ENCODE measurements around the gene NHSL1.

The NHSL1 gene

DNA sequence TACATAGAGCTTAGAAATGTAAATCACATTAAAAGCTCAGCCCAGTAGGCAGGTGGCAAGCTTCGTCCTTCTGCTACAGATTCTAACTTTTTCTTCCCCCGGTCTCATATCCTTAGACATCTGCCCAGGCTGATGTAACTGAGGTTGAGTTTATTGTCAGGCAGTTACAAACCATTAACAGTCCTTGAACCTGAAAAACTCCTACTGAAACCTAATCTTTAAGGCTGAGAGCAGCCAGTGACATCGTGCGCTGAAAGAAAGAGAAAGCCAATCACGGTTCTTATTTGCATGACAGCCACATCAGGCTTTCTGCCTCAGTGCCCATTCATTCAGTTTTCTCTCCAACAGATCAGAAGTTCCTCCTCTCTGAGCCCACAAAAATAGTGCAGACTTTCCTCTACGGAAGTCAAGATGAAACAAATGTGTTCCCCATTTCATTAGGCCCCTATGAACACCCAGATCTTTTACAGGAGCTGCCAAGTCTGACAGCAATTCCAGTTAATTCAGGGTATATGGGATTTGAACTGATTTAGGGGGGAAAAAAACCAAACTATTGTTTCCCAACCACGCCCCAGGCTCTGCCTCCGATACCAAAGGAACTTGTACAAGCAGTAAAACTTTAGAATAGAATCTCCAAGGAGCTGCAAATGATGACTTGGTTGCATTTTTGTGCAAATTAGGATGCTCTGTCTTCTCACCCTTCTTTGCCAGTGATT is at the start of gene NHSL1:
TSS of gene NHSL1 (minus strand) at position 192 of the 716 bp plus-strand sequence. CDS start 204 bp downstream, outside the sequence.
- peak; percentile 57 for DNase-seq

- no peak for DNase-seq
Measured at GRCh38 chr6:138546733-138547185, 47.5 kb upstream of the NHSL1 start.

DNA sequence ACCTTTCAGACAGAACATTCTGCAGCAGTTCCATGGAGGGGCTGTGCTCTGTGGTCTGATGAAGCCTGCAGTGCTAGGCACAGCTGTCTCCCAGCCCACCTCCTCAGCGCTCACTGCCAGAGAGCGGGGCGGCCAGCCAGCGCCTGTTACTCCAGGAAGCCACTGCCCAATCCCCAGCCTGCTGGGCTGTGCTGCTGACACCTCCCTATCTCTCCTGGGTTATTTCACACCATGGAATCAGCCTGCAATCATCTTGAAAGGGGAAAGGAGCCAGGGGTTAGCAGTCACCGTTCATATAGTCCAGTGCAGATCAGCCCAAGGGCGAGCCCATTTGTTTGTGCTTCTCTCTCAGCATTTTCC is 46.3 kb upstream of the NHSL1 start:
- DNase-seq: no peak

GRCh38 chr6:138544501-138544900 is 45.2 kb upstream of the NHSL1 start:
- no peak for DNase-seq

GRCh38 chr6:138543657-138544056 is 44.4 kb upstream of the NHSL1 start:
- no peak for DNase-seq

GRCh38 chr6:138541823-138542481 is 42.7 kb upstream of the NHSL1 start:
- DNase-seq: no peak

- DNase-seq: no peak
Measured at GRCh38 chr6:138540468-138540867, 41.2 kb upstream of the NHSL1 start.

DNA sequence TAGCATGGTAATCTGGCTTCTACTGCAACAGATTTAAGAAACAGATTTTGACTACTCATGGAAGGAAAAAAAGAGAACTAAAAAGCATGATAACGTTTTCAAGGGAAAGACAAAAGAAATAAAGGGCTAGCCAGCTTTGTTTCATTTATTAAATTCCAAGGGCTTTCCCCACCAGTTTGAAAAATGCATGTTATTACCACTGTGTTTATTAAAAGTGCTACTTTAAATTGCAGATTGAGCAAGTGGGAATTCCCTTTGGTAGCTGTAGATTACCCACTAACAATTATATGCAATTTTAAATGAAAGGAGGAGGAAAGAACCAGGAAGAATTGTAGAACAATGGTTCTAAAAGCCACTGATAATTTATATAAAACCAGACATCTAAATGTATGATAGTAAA is 40.6 kb upstream of the NHSL1 start:
- peak; percentile 25 for DNase-seq

- DNase-seq: no peak
Measured at GRCh38 chr6:138538390-138539031, 39.2 kb upstream of the NHSL1 start.

DNA sequence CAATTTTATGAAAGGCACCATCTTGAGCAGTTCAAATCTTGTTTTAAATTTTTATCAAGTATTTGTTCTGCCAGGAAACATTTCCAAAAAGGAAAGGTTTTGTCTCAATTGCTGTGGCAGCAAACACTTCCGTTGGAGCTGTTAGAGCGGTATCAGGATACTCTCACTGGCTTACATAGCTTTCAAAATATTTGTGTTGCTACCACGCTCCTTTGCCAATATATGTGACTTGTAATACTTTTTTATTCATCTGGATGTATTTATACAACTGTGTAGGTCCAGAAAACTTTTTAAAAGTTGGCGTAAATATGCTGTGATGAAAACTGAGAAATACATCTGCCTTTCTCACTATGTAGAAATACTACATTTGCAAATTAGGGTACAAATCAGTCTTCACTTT is 37.8 kb upstream of the NHSL1 start:
- DNase-seq: no peak

DNA sequence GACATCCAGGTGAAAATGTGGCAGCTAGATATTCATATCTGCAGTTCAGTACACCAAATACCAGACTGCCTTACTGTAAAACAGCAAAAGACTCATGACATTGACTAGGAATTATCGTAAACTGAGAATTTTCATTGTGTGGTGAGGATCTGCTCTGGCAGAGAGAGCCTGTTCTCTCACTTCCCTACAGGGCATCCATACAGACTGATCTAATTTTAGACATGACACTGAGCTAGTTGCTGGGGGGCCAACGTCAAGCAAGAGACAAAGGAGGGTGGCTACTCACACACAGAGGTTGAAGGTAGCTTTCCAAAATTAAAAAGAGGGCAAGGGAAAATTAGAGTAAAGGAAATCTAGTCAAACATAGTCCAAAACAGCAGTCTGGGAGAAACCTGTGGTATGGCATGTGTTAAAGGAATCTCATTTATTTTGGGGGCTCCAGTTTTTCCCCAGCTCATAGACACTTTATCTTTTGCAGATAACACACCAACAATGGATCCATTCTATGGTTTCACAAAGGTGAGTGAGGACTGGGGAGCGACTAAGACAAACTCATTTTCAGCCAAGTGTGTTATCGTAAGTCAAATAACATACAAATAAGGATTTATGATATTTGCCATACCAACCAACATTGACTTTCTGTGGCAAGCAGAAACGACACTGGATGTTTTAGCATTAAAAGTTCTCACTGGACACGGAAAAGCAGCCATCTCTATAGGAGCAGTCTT is 36.6 kb upstream of the NHSL1 start:
- no peak for DNase-seq

DNA sequence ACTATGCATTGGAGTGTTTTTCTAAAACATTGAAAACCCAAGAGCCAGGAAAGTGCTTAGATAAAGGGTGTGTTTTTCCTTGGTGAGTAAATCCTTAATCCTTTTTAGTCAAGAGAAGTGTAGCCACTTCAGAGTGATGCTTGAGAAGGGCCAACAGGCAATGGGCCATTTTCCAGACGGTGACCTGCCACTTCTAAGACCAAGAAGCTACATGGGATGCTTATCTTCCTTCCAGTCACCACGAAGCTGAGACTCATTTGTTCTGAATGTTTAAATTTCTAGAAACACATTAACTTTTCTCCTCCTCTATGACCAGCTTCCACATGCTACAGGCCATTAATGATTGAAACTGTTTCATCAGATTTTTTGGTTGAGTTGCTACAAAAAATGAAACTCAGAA is 34.4 kb upstream of the NHSL1 start:
- DNase-seq: no peak

DNA sequence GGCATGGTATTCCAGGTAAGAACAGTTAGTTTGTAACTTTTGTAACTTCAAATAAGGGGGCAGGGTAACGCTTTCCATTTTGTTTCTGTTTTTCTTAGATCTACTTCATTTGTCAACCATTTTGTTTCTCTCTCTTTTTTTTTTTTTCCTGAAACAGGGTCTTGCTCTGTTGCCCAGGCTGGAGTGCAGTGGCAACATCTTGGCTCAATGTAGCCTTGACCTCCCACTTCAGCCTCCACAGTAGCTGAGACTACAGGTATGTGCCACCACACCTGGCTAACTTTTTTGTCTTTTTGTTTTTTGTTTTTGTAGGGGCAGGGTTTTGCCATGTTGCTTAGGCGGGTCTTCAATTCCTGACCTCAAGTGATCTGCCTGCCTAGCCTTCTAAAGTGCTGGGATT is 32.1 kb upstream of the NHSL1 start:
- DNase-seq: no peak

DNA sequence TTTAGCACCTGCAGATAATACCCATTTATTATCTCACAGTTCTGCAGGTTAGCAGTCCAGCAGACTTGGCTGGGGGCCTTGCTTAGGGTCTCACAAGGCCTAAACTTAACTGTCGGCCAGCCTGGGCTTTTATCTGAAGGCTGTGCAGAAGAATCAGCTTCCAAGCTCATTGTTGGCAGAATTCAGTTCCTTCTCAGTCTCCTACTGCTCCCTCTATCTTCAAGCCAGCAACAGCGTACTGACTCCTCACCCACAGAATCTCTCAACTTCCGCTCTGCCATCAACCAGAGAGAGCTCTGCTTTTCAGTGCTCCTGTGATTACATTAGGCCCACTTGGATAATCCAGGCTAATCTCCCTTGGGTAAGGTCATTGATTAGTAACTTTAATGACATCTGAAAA is 30.2 kb upstream of the NHSL1 start:
- no peak for DNase-seq

- no peak for DNase-seq
Measured at GRCh38 chr6:138528956-138529355, 29.7 kb upstream of the NHSL1 start.

GRCh38 chr6:138528137-138528536 is 28.8 kb upstream of the NHSL1 start:
- DNase-seq: no peak

GRCh38 chr6:138527411-138528088 is 28.3 kb upstream of the NHSL1 start:
- no peak for DNase-seq

GRCh38 chr6:138526822-138527235 is 27.5 kb upstream of the NHSL1 start:
- DNase-seq: no peak

- no peak for DNase-seq
Measured at GRCh38 chr6:138525355-138525754, 26.1 kb upstream of the NHSL1 start.

DNA sequence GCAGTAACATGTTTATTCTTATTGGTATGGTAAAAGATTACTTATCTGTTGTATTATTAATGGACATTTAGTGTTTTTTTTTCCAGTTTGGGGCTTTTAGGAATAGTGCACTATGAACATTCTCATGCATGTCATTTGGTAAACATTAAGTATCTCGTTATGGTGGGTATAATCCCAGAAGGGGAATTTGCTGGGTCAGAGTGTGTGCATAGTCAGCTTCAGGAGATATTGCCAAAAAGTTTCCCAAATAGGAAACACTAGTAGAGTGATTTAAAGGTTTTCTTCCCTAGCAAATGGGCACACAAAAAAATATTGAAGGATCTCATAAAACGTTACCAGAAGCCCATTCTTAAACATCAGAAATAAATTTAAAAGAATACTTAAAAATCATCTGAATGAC is 25.2 kb upstream of the NHSL1 start:
- no peak for DNase-seq

- no peak for DNase-seq
Measured at GRCh38 chr6:138523347-138524210, 24.3 kb upstream of the NHSL1 start.

GRCh38 chr6:138522611-138523010 is 23.3 kb upstream of the NHSL1 start:
- no peak for DNase-seq
